ENCODE results near the gene CPSF3. TPM values are rescaled to one million over a fixed set of nuclear protein-coding genes. Genes with fewer than 3 reads are reported as not detected.

Gene CPSF3
- total and polyA plus RNA-seq, 2 of the 13 experiments (the other 11 are each of a cell fraction or from before 2014, with no cell fraction given): 19.8 to 93.0 TPM

DNA sequence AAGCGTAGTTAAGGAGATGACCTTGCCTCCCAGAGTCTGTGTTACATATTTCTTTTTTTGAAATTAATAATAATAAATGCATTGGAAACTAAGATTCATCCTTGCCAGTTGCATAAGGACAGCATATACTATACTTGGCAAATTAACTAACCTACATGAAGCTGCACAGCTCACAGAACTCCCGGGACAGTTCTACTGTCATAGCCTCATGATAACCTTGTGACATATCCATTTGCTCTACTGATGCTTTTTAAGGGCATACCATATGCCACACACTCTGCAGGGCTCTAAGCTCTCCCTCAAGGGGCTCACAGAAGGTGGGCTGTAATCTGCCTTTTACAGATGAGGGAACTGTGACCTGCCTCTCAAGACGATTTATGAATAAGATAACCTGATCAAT lies 3.9 kb upstream of the CPSF3 start:
- Histone ChIP-seq H3K9me3 (ENCODE audit: low read length) (no peaks in the 10 kb centered on the region), H2AFZ (ENCODE audit: low read length) (no peak overlapping the region), H3K4me1 (ENCODE audit: insufficient read depth, low read length) (peaks cover 45% of the 10 kb centered on the region), H3K79me2 (ENCODE audit: insufficient read depth, low read length) (peaks cover 50% of the 10 kb centered on the region), H3K36me3 (replicated peaks in 1 of 2; ENCODE audit: control insufficient read depth in 1 of 2, insufficient read depth in 2 of 2, low read length in 2 of 2) (peaks cover 0 to 14% of the 10 kb centered on the region in 2 experiments; a peak in 3 of 5 replicates), H3K9ac (ENCODE audit: insufficient read depth, low read depth, low read length) (no peak overlapping the region), H3K4me2 (ENCODE audit: low read depth, low read length) (0 out of 2 replicates have a peak overlapping the region, but pooled peaks have one; percentile 83), H4K20me1 (ENCODE audit: insufficient read depth, low read length) (no peaks in the 10 kb centered on the region), H3K27ac (ENCODE audit: extremely low read length, insufficient read depth, low read length) (peak overlapping the region; percentile 58), H3K27me3 (ENCODE audit: control insufficient read depth in 1 of 2, insufficient read depth in 2 of 2, low read length in 2 of 2) (no peaks in the 10 kb centered on the region; a peak in 1 of 5 replicates), H3K4me3 (replicated peaks in 1 of 3; ENCODE audit: insufficient read depth in 1 of 3, low read depth in 2 of 3, low read length in 3 of 3) (no peak overlapping the region)
- ChIA-PET CTCF (ENCODE audit: low intra/inter-chr PET ratio, low total read pairs) (no interaction called here), POLR2A (interaction anchor here (1.0 to 1.2 kb wide), 2 partner anchors 32 to 55 kb away, joined by 3 read pairs; no protein-coding TSS in a partner anchor)
- 0 out of 2 replicates have a peak, but pooled peaks have one; percentile 2 for TF ChIP-seq SAP130 (CRISPR knock-in tag; IDR thresholded peaks at IDR 0.05; ENCODE audit: low read depth)
- TF ChIP-seq, protein P1, sequence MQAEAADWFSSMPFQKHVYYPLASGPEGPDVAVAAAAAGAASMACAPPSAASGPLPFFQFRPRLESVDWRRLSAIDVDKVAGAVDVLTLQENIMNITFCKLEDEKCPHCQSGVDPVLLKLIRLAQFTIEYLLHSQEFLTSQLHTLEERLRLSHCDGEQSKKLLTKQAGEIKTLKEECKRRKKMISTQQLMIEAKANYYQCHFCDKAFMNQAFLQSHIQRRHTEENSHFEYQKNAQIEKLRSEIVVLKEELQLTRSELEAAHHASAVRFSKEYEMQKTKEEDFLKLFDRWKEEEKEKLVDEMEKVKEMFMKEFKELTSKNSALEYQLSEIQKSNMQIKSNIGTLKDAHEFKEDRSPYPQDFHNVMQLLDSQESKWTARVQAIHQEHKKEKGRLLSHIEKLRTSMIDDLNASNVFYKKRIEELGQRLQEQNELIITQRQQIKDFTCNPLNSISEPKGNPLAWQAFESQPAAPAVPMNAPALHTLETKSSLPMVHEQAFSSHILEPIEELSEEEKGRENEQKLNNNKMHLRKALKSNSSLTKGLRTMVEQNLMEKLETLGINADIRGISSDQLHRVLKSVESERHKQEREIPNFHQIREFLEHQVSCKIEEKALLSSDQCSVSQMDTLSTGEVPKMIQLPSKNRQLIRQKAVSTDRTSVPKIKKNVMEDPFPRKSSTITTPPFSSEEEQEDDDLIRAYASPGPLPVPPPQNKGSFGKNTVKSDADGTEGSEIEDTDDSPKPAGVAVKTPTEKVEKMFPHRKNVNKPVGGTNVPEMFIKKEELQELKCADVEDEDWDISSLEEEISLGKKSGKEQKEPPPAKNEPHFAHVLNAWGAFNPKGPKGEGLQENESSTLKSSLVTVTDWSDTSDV (CRISPR knock-in tag; IDR thresholded peaks at IDR 0.05): no peak
- intact Hi-C loops (cut with micrococcal nuclease; ENCODE audit: unreplicated experiment) (no loop called here), in situ Hi-C loops (cut with HindIII; ENCODE audit: extremely low pct_ligation_motif_present, low pct_unique_long_range_greater_than_20kb) (no loop called here)
- DNase-seq (ENCODE audit: low spot score) (no peak), FAIRE-seq (no peak), ATAC-seq (no peak)
- no TSS peak for BruUV-seq (replicated peaks)
- 92% methylated on average over 3 of the region's 3 CpGs for WGBS (ENCODE audit: low lambda C conversion rate)

DNA sequence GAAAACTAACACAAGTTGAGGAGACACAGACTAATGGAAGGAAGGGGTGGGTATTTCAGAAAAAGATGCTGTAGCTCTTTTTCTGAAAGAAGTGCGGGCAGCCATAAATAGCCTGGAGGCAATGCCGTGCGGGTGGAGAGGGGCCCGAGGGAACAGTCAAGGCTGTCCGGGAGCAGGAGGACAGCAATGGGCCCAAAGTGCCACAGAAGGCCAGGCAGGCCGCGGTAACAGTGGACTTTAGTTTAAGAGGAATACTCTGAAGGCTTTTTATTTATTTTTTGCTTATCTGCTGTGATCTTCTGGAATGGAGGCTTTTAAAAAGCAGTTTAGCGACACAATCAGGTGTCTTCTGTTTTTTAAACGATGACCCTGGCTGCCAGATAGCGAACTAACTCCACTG lies 3.0 kb upstream of the CPSF3 start:
- ChIA-PET CTCF (ENCODE audit: low intra/inter-chr PET ratio, low total read pairs) (no interaction called here), POLR2A (interaction anchor here (1.2 kb wide), 1 partner anchor 56 kb away, joined by 3 read pairs; no protein-coding TSS in a partner anchor)
- Histone ChIP-seq H4K20me1 (ENCODE audit: insufficient read depth, low read length) (no peaks in the 10 kb centered on the region), H3K9ac (ENCODE audit: insufficient read depth, low read depth, low read length) (peak overlapping the region; percentile 57), H3K9me3 (ENCODE audit: low read length) (no peaks in the 10 kb centered on the region), H3K27ac (ENCODE audit: extremely low read length, insufficient read depth, low read length) (peak overlapping the region; percentile 58), H3K36me3 (replicated peaks in 1 of 2; ENCODE audit: control insufficient read depth in 1 of 2, insufficient read depth in 2 of 2, low read length in 2 of 2) (peaks cover 0 to 14% of the 10 kb centered on the region in 2 experiments; a peak in 3 of 5 replicates), H3K4me3 (replicated peaks in 1 of 3; ENCODE audit: insufficient read depth in 1 of 3, low read depth in 2 of 3, low read length in 3 of 3) (peak overlapping the region in 2 of 3 experiments; percentile 35 to 53; a peak in 3 of 6 replicates), H3K4me1 (ENCODE audit: insufficient read depth, low read length) (peaks cover 54% of the 10 kb centered on the region), H3K4me2 (ENCODE audit: low read depth, low read length) (peak overlapping the region; percentile 83), H3K27me3 (ENCODE audit: control insufficient read depth in 1 of 2, insufficient read depth in 2 of 2, low read length in 2 of 2) (no peaks in the 10 kb centered on the region; a peak in 1 of 5 replicates), H2AFZ (ENCODE audit: low read length) (no peak overlapping the region), H3K79me2 (ENCODE audit: insufficient read depth, low read length) (peaks cover 59% of the 10 kb centered on the region)
- FAIRE-seq: peak; percentile 42
- ATAC-seq: peak; percentile 15; the same call in 2 of the 3 replicates
- intact Hi-C loops (cut with micrococcal nuclease; ENCODE audit: unreplicated experiment): loop anchor here (1.0 to 5.0 kb wide), 2 partner anchors 87 to 137 kb away; partner anchors contain the start of gene ADAM17
- WGBS (ENCODE audit: low lambda C conversion rate): 10% methylated on average over 10 of the region's 10 CpGs
- DNase-seq (ENCODE audit: low spot score): peak; percentile 39
- in situ Hi-C loops (cut with HindIII; ENCODE audit: extremely low pct_ligation_motif_present, low pct_unique_long_range_greater_than_20kb): loop anchor here (5.0 kb wide), 1 partner anchor 33 kb away; no protein-coding TSS in a partner anchor
- no TSS peak for BruUV-seq (replicated peaks)
- TF ChIP-seq, protein P2, sequence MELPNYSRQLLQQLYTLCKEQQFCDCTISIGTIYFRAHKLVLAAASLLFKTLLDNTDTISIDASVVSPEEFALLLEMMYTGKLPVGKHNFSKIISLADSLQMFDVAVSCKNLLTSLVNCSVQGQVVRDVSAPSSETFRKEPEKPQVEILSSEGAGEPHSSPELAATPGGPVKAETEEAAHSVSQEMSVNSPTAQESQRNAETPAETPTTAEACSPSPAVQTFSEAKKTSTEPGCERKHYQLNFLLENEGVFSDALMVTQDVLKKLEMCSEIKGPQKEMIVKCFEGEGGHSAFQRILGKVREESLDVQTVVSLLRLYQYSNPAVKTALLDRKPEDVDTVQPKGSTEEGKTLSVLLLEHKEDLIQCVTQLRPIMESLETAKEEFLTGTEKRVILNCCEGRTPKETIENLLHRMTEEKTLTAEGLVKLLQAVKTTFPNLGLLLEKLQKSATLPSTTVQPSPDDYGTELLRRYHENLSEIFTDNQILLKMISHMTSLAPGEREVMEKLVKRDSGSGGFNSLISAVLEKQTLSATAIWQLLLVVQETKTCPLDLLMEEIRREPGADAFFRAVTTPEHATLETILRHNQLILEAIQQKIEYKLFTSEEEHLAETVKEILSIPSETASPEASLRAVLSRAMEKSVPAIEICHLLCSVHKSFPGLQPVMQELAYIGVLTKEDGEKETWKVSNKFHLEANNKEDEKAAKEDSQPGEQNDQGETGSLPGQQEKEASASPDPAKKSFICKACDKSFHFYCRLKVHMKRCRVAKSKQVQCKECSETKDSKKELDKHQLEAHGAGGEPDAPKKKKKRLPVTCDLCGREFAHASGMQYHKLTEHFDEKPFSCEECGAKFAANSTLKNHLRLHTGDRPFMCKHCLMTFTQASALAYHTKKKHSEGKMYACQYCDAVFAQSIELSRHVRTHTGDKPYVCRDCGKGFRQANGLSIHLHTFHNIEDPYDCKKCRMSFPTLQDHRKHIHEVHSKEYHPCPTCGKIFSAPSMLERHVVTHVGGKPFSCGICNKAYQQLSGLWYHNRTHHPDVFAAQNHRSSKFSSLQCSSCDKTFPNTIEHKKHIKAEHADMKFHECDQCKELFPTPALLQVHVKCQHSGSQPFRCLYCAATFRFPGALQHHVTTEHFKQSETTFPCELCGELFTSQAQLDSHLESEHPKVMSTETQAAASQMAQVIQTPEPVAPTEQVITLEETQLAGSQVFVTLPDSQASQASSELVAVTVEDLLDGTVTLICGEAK (IDR thresholded peaks at IDR 0.05): no peak
- TF ChIP-seq, protein P2 (CRISPR knock-in tag; IDR thresholded peaks at IDR 0.05): no peak
